ENCODE data around the gene ALLC. TPM values are rescaled to one million over a fixed set of nuclear protein-coding genes. Genes with fewer than 3 reads are reported as not detected.

Gene ALLC
- total and polyA plus RNA-seq, 2 experiments from 2014 or later: not detected

- Histone ChIP-seq H3K79me2 (replicated peaks; ENCODE audit: insufficient read depth) (no peaks in the 10 kb centered on the region), H3K4me1 (ENCODE audit: insufficient read depth) (no peaks in the 10 kb centered on the region; the same call in 1 of the 2 replicates), H3K4me3 (no peak overlapping the region), H3K9me2 (ENCODE audit: insufficient read depth) (no peaks in the 10 kb centered on the region), H3F3A (replicated peaks; ENCODE audit: low read depth) (0 out of 2 replicates have a peak, but pooled peaks cover 5% of the 10 kb centered on the region), H3K27ac (ENCODE audit: low read depth) (no peak overlapping the region), H3K4me2 (no peak overlapping the region), H3K36me3 (ENCODE audit: insufficient read depth) (no peaks in the 10 kb centered on the region), H4K20me1 (replicated peaks; ENCODE audit: insufficient read depth) (no peaks in the 10 kb centered on the region), H2AFZ (no peak overlapping the region), H3K27me3 (ENCODE audit: insufficient read depth) (0 out of 2 replicates have a peak, but pooled peaks cover 4% of the 10 kb centered on the region)
- Mint-ChIP-seq H3K27me3 (ENCODE audit: insufficient read depth, low read depth, poor library complexity) (peaks cover 18% of the 10 kb centered on the region), H3K9me3 (no peaks in the 10 kb centered on the region; the same call in 2 of the 3 replicates), H3K36me3 (ENCODE audit: low read depth) (no peaks in the 10 kb centered on the region; the same call in 1 of the 3 replicates), H3K4me3 (no peak overlapping the region), H3K27ac (no peak overlapping the region), H3K4me1 (peaks cover 9% of the 10 kb centered on the region)
- TF ChIP-seq REST (IDR thresholded peaks at IDR 0.05; ENCODE audit: unreplicated experiment) (no peak), ZNF331 (CRISPR knock-in tag; IDR thresholded peaks at IDR 0.05; ENCODE audit: low read depth) (no peak), ZNF114 (CRISPR knock-in tag; IDR thresholded peaks at IDR 0.05) (no peak), ZNF462 (CRISPR knock-in tag; IDR thresholded peaks at IDR 0.05) (no peak)
- ATAC-seq: no peak
- DNase-seq (ENCODE audit: low spot score): no peak
These were observed 10.8 kb upstream of the ALLC start for GRCh38 chr2:3647246-3647645.

Measured in GM23338 (cell line).